ENCODE results near the gene KIF20B. TPM values are rescaled to one million over a fixed set of nuclear protein-coding genes. Genes with fewer than 3 reads are reported as not detected.

Gene KIF20B
- total RNA-seq, 1 experiment from 2014 or later: 50.2 TPM

GRCh38 chr10:89665302-89665701 is 36.1 kb upstream of the KIF20B start:
- no peaks in the 10 kb centered on the region for H3K9me2 ChIP-seq (ENCODE audit: insufficient read depth)
- ATAC-seq (no peak), DNase-seq (ENCODE audit: low read depth, low spot score) (no peak)
- no peak overlapping the region for H3K27ac ChIP-seq (ENCODE audit: low read depth, low read length)
- POLR2A ChIA-PET: interaction anchor here (0.7 to 0.9 kb wide), 2 partner anchors 22 to 36 kb away, joined by 3 to 4 read pairs; partner anchors contain the start of gene KIF20B
- no peaks in the 10 kb centered on the region for H3K79me2 ChIP-seq (ENCODE audit: insufficient read depth, low read length)
- H3K9me3 ChIP-seq (ENCODE audit: control insufficient read depth in 1 of 2, insufficient read depth in 1 of 2, low read depth in 1 of 2, low read length in 2 of 2): no peaks in the 10 kb centered on the region
- no peak overlapping the region for H3K4me3 ChIP-seq (replicated peaks in 1 of 2; ENCODE audit: low read depth in 1 of 2, low read length in 2 of 2)
- no peak for TF ChIP-seq YY1 (IDR thresholded peaks at IDR 0.05; ENCODE audit: extremely low read depth, insufficient replicate concordance, low read depth, low read length)
- TF ChIP-seq SIN3A (IDR thresholded peaks at IDR 0.05; ENCODE audit: low read depth): no peak
- TF ChIP-seq EZH2phosphoT487 (IDR thresholded peaks at IDR 0.05; ENCODE audit: borderline replicate concordance): no peak
- intact Hi-C loops (cut with micrococcal nuclease): no loop called here
- no peaks in the 10 kb centered on the region for H4K20me1 ChIP-seq (ENCODE audit: insufficient read depth)
- CTCF ChIA-PET: no interaction called here
- no peak overlapping the region for H3K4me2 ChIP-seq (ENCODE audit: low read length)
- no peak overlapping the region for H2AFZ ChIP-seq (ENCODE audit: low read depth, low read length, poor library complexity, severe bottlenecking)
- no peaks in the 10 kb centered on the region for H3K4me1 ChIP-seq (ENCODE audit: control insufficient read depth in 1 of 2, insufficient read depth in 2 of 2, low read length in 2 of 2)
- H3K36me3 ChIP-seq (ENCODE audit: control insufficient read depth in 1 of 2, insufficient read depth in 2 of 2, low read length in 2 of 2): no peaks in the 10 kb centered on the region
- no peaks in the 10 kb centered on the region for H3K27me3 ChIP-seq (ENCODE audit: insufficient read depth, low read length)
- H3K9ac ChIP-seq (ENCODE audit: low read length): no peak overlapping the region
- no TSS peak for BruUV-seq (replicated peaks)
- RAD21 ChIA-PET (ENCODE audit: low non-redundant PET in 1 of 2, low total read pairs in 2 of 2, uncharacterized antibody in 2 of 2, unreplicated experiment in 2 of 2): no interaction called here

GRCh38 chr10:89666138-89666537 is 35.3 kb upstream of the KIF20B start:
- H3K79me2 ChIP-seq (ENCODE audit: insufficient read depth, low read length): no peaks in the 10 kb centered on the region
- intact Hi-C loops (cut with micrococcal nuclease): no loop called here
- no peak overlapping the region for H3K4me2 ChIP-seq (ENCODE audit: low read length)
- no peak overlapping the region for H3K9ac ChIP-seq (ENCODE audit: low read length)
- DNase-seq (ENCODE audit: low read depth, low spot score) (no peak), ATAC-seq (no peak)
- H2AFZ ChIP-seq (ENCODE audit: low read depth, low read length, poor library complexity, severe bottlenecking): no peak overlapping the region
- no peak overlapping the region for H3K27ac ChIP-seq (ENCODE audit: low read depth, low read length)
- CTCF ChIA-PET: no interaction called here
- POLR2A ChIA-PET: no interaction called here
- no peaks in the 10 kb centered on the region for H4K20me1 ChIP-seq (ENCODE audit: insufficient read depth)
- no peaks in the 10 kb centered on the region for H3K4me1 ChIP-seq (ENCODE audit: control insufficient read depth in 1 of 2, insufficient read depth in 2 of 2, low read length in 2 of 2)
- TF ChIP-seq POLR2AphosphoS5 (IDR thresholded peaks at IDR 0.05; ENCODE audit: low read depth, low read length): no peak
- no peak for TF ChIP-seq SIN3A (IDR thresholded peaks at IDR 0.05; ENCODE audit: low read depth)
- no peak for TF ChIP-seq TCF7L2 (IDR thresholded peaks at IDR 0.05; ENCODE audit: borderline replicate concordance, extremely low read depth, insufficient read depth, insufficient read length)
- TF ChIP-seq RAD21 (IDR thresholded peaks at IDR 0.05; ENCODE audit: low read depth): no peak
- TF ChIP-seq ZBTB33 (IDR thresholded peaks at IDR 0.05; ENCODE audit: extremely low read depth, insufficient replicate concordance, low read length): no peak
- no peak for TF ChIP-seq YY1 (IDR thresholded peaks at IDR 0.05; ENCODE audit: extremely low read depth, insufficient replicate concordance, low read depth, low read length)
- TF ChIP-seq CBX3 (IDR thresholded peaks at IDR 0.05; ENCODE audit: low read depth): no peak
- TF ChIP-seq JUND (IDR thresholded peaks at IDR 0.05): no peak
- TF ChIP-seq MAX (IDR thresholded peaks at IDR 0.05): no peak
- TF ChIP-seq, protein P1, sequence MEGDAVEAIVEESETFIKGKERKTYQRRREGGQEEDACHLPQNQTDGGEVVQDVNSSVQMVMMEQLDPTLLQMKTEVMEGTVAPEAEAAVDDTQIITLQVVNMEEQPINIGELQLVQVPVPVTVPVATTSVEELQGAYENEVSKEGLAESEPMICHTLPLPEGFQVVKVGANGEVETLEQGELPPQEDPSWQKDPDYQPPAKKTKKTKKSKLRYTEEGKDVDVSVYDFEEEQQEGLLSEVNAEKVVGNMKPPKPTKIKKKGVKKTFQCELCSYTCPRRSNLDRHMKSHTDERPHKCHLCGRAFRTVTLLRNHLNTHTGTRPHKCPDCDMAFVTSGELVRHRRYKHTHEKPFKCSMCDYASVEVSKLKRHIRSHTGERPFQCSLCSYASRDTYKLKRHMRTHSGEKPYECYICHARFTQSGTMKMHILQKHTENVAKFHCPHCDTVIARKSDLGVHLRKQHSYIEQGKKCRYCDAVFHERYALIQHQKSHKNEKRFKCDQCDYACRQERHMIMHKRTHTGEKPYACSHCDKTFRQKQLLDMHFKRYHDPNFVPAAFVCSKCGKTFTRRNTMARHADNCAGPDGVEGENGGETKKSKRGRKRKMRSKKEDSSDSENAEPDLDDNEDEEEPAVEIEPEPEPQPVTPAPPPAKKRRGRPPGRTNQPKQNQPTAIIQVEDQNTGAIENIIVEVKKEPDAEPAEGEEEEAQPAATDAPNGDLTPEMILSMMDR (IDR thresholded peaks at IDR 0.05 in 2 of 3, conservative IDR thresholded peaks at IDR 0.05 in 1 of 3; ENCODE audit: borderline replicate concordance in 1 of 3, insufficient read depth in 1 of 3, low read depth in 2 of 3, low read length in 2 of 3): no peak
- H3K4me3 ChIP-seq (replicated peaks in 1 of 2; ENCODE audit: low read depth in 1 of 2, low read length in 2 of 2): no peak overlapping the region
- H3K9me3 ChIP-seq (ENCODE audit: control insufficient read depth in 1 of 2, insufficient read depth in 1 of 2, low read depth in 1 of 2, low read length in 2 of 2): no peaks in the 10 kb centered on the region
- no peaks in the 10 kb centered on the region for H3K36me3 ChIP-seq (ENCODE audit: control insufficient read depth in 1 of 2, insufficient read depth in 2 of 2, low read length in 2 of 2)
- H3K27me3 ChIP-seq (ENCODE audit: insufficient read depth, low read length): no peaks in the 10 kb centered on the region
- RAD21 ChIA-PET (ENCODE audit: low non-redundant PET in 1 of 2, low total read pairs in 2 of 2, uncharacterized antibody in 2 of 2, unreplicated experiment in 2 of 2): no interaction called here
- no TSS peak for BruUV-seq (replicated peaks)
- no peaks in the 10 kb centered on the region for H3K9me2 ChIP-seq (ENCODE audit: insufficient read depth)
